Hepatocyte (in vitro differentiated cells): ENCODE results near the gene PRKCA. TPM values are rescaled to one million over a fixed set of nuclear protein-coding genes. Genes with fewer than 3 reads are reported as not detected.

ENCODE experiments used
- DNase-seq: peaks from one replicate; pipeline ENCODE4 v3.0.0-alpha.2; 2016; ENCODE audit warnings: low spot score
- H2AFZ ChIP-seq: fragments of 200-600 bp; sonication (generic); 2 replicates; pipeline ENCODE4 v1.6.0; 2016; ENCODE audit warnings: antibody characterized with exemption, mild to moderate bottlenecking
- H3K27ac ChIP-seq: fragments of 200-600 bp; sonication (generic); 2 replicates; pipeline ENCODE4 v1.5.1; 2016; ENCODE audit warnings: mild to moderate bottlenecking
- H3K27me3 ChIP-seq: fragments of 200-600 bp; sonication (generic); 2 replicates; pipeline ENCODE4 v1.6.1; 2016
- H3K36me3 ChIP-seq: fragments of 200-600 bp; sonication (generic); replicated peaks from 2 replicates; pipeline ENCODE4 v1.5.1; 2016; ENCODE audit warnings: low read depth; ENCODE audit not compliant: insufficient read depth
- H3K4me1 ChIP-seq: fragments of 200-600 bp; sonication (generic); 2 replicates; pipeline ENCODE4 v1.5.1; 2016; ENCODE audit warnings: mild to moderate bottlenecking, moderate library complexity; ENCODE audit not compliant: insufficient read depth
- H3K4me2 ChIP-seq: fragments of 200-600 bp; sonication (generic); 2 replicates; pipeline ENCODE4 v1.6.0; 2016
- H3K4me3 ChIP-seq: fragments of 200-600 bp; sonication (generic); 2 replicates; pipeline ENCODE4 v1.5.1; 2016; ENCODE audit warnings: mild to moderate bottlenecking
- H3K79me2 ChIP-seq: fragments of 200-600 bp; sonication (generic); 2 replicates; pipeline ENCODE4 v1.6.0; 2017; ENCODE audit warnings: mild to moderate bottlenecking
- H3K9me2 ChIP-seq: fragments of 200-600 bp; sonication (generic); replicated peaks from 2 replicates; pipeline ENCODE4 v1.6.0; 2017; ENCODE audit warnings: mild to moderate bottlenecking; ENCODE audit not compliant: insufficient read depth
- H3K9me3 ChIP-seq: fragments of 200-600 bp; sonication (generic); 2 replicates; pipeline ENCODE4 v1.5.1; 2016; ENCODE audit warnings: low read depth, mild to moderate bottlenecking
- H4K20me1 ChIP-seq: fragments of 200-600 bp; sonication (generic); 2 replicates; pipeline ENCODE4 v1.6.0; 2016; ENCODE audit warnings: mild to moderate bottlenecking; ENCODE audit not compliant: insufficient read depth, poor library complexity, severe bottlenecking
- EZH2 ChIP-seq: fragments of 200-600 bp; sonication (generic); IDR thresholded peaks from 2 replicates; pipeline ENCODE4 v1.6.1; 2016; ENCODE audit warnings: antibody characterized with exemption, mild to moderate bottlenecking, borderline replicate concordance
- EZH2phosphoT487 ChIP-seq: fragments of 200-600 bp; sonication (generic); IDR thresholded peaks from one replicate; pipeline ENCODE4 v1.6.1; 2018; ENCODE audit warnings: antibody characterized with exemption, mild to moderate bottlenecking, low read depth, moderate library complexity; ENCODE audit not compliant: unreplicated experiment, severe bottlenecking
- WGBS: methylation state at CpG from one replicate; pipeline ENCODE4 v1.1.6; 2016; ENCODE audit warnings: low lambda C conversion rate; ENCODE audit errors: missing lambda C conversion rate; 5-methylcytosine and 5-hydroxymethylcytosine counted together
- polyA plus RNA-seq: library from polyadenylated mRNA; unstranded; fragments of >200 nt; fragmentation: Nextera tagmentation; extraction: Ambion mirVana; gene quantifications from 2 replicates; pipeline ENCODE4 v1.2.1, GENCODE V29; 2016
- total RNA-seq: library from RNA; depleted of rRNA; stranded (reverse); fragments of >200 nt; gene quantifications from 2 replicates; pipeline ENCODE4 v1.2.3, GENCODE V29; 2014
- TF ChIP-seq, protein P1 (sequence below): fragments of 200-600 bp; sonication (generic); IDR thresholded peaks from 2 replicates; pipeline ENCODE4 v1.5.1; 2016; ENCODE audit warnings: antibody characterized with exemption, mild to moderate bottlenecking; ENCODE audit not compliant: poor library complexity

Gene PRKCA
- total and polyA plus RNA-seq, 2 experiments from 2014 or later = 5.9 to 18.5 TPM

DNA sequence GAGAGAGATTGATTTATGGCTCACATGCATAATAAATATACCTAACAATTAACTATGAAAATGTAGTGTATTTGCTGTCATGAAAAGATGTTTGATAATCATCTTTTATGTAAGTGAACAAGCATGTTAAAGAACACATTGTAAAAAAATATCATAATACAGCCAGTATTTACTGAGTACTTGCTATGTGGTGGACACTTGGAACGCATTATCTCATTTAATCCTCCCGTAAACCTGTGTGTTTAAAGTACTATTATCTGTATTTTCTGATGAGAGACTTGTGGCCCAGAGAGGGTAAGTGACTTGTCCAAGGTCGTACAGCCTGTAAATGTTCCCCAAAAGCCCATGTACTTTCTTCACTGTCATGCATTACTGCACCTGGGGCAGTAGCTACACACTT lies 70.7 kb downstream of the PRKCA start:
- no peak overlapping the region for H3K4me3 ChIP-seq
- H4K20me1 ChIP-seq = no peaks in the 10 kb centered on the region
- peaks cover 24% of the 10 kb centered on the region for H3K79me2 ChIP-seq
- H3K4me2 ChIP-seq = no peak overlapping the region
- no peak overlapping the region for H3K27ac ChIP-seq
- H3K9me3 ChIP-seq = no peaks in the 10 kb centered on the region
- no peaks in the 10 kb centered on the region for H3K9me2 ChIP-seq
- no peaks in the 10 kb centered on the region for H3K36me3 ChIP-seq
- no peak overlapping the region for H2AFZ ChIP-seq
- DNase-seq = no peak
- peaks cover 11% of the 10 kb centered on the region for H3K4me1 ChIP-seq
- H3K27me3 ChIP-seq = no peaks in the 10 kb centered on the region
- WGBS = 73% methylated on average over 3 of the region's 3 CpGs
- no peak for TF ChIP-seq EZH2phosphoT487
- TF ChIP-seq EZH2 = no peak
- TF ChIP-seq, protein P1, sequence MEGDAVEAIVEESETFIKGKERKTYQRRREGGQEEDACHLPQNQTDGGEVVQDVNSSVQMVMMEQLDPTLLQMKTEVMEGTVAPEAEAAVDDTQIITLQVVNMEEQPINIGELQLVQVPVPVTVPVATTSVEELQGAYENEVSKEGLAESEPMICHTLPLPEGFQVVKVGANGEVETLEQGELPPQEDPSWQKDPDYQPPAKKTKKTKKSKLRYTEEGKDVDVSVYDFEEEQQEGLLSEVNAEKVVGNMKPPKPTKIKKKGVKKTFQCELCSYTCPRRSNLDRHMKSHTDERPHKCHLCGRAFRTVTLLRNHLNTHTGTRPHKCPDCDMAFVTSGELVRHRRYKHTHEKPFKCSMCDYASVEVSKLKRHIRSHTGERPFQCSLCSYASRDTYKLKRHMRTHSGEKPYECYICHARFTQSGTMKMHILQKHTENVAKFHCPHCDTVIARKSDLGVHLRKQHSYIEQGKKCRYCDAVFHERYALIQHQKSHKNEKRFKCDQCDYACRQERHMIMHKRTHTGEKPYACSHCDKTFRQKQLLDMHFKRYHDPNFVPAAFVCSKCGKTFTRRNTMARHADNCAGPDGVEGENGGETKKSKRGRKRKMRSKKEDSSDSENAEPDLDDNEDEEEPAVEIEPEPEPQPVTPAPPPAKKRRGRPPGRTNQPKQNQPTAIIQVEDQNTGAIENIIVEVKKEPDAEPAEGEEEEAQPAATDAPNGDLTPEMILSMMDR = no peak

GRCh38 chr17:66373944-66374817 lies 71.8 kb downstream of the PRKCA start:
- no peak overlapping the region for H3K27ac ChIP-seq
- no peaks in the 10 kb centered on the region for H3K36me3 ChIP-seq
- H2AFZ ChIP-seq = no peak overlapping the region
- H3K79me2 ChIP-seq = peaks cover 20% of the 10 kb centered on the region
- H3K4me3 ChIP-seq = no peak overlapping the region
- no peak overlapping the region for H3K4me2 ChIP-seq
- no peaks in the 10 kb centered on the region for H3K9me2 ChIP-seq
- DNase-seq = peak; percentile 25
- 60% methylated on average over 18 of the region's 18 CpGs for WGBS
- no peaks in the 10 kb centered on the region for H3K27me3 ChIP-seq
- H3K9me3 ChIP-seq = no peaks in the 10 kb centered on the region
- peaks cover 11% of the 10 kb centered on the region for H3K4me1 ChIP-seq
- H4K20me1 ChIP-seq = no peaks in the 10 kb centered on the region
- TF ChIP-seq EZH2phosphoT487 = no peak
- TF ChIP-seq EZH2 = no peak
- TF ChIP-seq, protein P1 = no peak

DNA sequence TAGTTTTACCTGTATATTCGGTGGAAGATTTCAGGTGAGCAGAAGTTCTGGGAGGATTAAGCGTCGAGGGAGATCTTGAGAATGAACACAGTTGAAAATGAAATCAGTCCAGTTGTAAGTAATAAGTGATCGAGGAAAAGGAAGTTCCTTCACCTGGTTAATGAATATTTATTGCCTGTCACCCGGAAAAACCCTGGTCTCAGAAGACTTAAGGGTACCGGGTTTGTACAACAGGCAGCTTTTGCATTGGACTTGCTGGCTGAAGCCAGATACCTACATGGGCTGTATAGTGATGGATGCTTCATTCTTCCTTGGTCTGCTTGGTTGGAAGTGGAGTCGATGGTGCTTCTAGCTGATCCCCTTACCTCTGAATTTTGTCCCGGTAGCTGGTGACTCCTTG lies 72.7 kb downstream of the PRKCA start:
- Histone ChIP-seq H4K20me1 (no peaks in the 10 kb centered on the region), H2AFZ (no peak overlapping the region), H3K36me3 (no peaks in the 10 kb centered on the region), H3K27me3 (no peaks in the 10 kb centered on the region), H3K9me3 (no peaks in the 10 kb centered on the region), H3K79me2 (peaks cover 24% of the 10 kb centered on the region), H3K4me3 (no peak overlapping the region), H3K9me2 (no peaks in the 10 kb centered on the region), H3K4me1 (peaks cover 11% of the 10 kb centered on the region), H3K27ac (no peak overlapping the region), H3K4me2 (no peak overlapping the region)
- no peak for DNase-seq
- WGBS = 84% methylated on average over 8 of the region's 8 CpGs
- TF ChIP-seq EZH2 = no peak
- TF ChIP-seq, protein P1 = no peak
- no peak for TF ChIP-seq EZH2phosphoT487
